Hematopoietic multipotent progenitor cell treated with erythropoietin and hydrocortisone succinate and interleukin-3 and kit ligand, for 4 days (in vitro differentiated cells): ENCODE data around the gene SIGLEC14.
A peak's percentile ranks its signal among the peaks of the same experiment; 100 is the strongest.

ENCODE experiments used
- DNase-seq: peaks from one replicate; pipeline ENCODE4 v3.0.0-alpha.2; 2015

The SIGLEC14 gene, protein sequence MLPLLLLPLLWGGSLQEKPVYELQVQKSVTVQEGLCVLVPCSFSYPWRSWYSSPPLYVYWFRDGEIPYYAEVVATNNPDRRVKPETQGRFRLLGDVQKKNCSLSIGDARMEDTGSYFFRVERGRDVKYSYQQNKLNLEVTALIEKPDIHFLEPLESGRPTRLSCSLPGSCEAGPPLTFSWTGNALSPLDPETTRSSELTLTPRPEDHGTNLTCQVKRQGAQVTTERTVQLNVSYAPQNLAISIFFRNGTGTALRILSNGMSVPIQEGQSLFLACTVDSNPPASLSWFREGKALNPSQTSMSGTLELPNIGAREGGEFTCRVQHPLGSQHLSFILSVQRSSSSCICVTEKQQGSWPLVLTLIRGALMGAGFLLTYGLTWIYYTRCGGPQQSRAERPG

DNA sequence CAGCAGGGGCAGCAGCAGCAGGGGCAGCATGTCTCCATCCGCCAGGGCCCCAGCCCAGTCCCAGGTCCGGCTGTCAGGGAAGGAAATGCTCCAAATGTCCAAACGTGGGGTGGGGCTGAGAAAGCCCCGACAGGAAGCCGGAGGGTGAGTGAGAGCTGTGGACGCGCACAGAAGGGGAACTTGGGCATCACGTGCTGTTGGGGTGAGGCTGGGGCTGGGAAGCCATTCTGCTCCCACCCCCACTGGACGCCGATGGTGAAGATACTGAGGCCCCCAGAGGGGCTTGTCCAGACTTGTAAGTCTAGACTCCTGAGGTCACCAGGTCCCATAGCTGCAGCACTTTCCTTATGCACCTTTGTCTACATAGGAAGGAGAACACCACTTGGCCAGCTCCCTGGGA, at the start of gene SIGLEC14:
Gene SIGLEC14 (minus strand): TSS at position 96 of the 400 bp plus-strand sequence. CDS start 66 bp downstream, at position 30.
- peak; percentile 45 for DNase-seq

GRCh38 chr19:51695702-51696315, 49.2 kb upstream of the SIGLEC14 start:
- DNase-seq, result no peak

GRCh38 chr19:51695088-51695487, 48.5 kb upstream of the SIGLEC14 start:
- DNase-seq, result no peak

- DNase-seq, result no peak
Observed at GRCh38 chr19:51694318-51695085, 47.9 kb upstream of the SIGLEC14 start.

- no peak for DNase-seq
Observed at GRCh38 chr19:51693819-51694218, 47.2 kb upstream of the SIGLEC14 start.

- no peak for DNase-seq
Observed at GRCh38 chr19:51693260-51693659, 46.6 kb upstream of the SIGLEC14 start, which contains the start of gene SPACA6. Gene SPACA6, plus strand, starts transcription at chr19:51693330. Its CDS starts 197 bp downstream, at chr19:51693527.

DNA sequence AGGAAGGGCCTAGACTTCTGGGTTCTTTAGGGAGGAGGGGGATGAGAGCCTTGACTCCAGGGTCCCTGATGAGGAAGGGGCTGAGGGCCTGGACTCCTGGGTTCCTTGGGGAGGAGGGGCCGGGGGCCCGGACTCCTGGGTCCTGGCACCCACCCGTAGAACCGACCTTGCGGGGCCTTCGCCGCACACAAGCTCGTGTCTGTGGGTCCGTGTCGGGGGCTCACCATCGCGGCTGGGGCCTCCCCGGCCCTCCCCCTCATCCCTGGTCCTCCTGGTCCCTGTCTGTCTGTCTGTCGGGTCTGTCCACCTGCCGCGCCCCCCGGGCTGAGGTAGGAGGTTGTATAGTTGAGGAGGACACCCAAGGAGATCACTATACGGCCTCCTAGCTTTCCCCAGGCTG, 45.8 kb upstream of the SIGLEC14 start:
- no peak for DNase-seq

DNA sequence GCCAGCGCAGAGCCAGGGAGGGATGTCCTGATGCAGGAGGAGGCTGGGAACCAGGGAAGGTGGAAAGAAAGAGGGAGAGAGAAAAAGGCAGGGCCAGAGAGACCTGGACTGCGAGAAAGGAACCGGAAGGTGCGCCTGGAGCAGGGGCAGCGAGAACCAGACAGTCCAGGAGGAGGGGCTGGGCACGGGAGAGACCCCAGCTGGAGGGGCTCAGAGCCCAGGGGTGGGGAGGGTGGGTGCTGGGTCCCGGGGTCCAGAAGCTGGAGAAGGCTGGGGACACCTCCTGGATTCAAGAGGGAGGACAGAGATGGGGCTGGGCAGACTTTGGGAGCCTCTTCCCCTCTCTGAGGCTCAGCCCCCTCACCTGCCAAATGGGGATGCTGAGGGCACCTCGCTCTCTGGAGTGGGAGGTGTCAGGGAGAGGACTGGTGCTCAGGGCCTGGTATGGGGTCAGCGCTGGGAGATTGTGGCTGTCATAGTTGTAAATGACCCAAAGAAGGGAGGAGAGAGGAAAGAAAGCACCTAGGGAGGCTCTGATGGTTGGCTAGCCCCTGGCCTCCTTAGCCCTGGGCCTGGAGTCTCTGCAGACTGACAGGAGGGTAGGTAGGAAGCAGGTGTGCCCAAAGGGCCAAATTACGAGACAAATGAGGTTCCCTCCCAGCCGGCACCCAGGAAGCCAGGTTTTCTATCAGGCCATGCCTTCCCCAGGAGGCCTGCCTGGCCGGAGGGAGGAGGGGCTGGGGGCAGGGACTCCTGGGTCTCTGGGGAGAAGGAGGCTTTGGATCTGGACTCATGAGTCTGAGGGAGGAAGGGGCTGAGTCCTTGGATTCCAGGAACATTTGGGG, 45.2 kb upstream of the SIGLEC14 start:
- DNase-seq, result no peak

DNA sequence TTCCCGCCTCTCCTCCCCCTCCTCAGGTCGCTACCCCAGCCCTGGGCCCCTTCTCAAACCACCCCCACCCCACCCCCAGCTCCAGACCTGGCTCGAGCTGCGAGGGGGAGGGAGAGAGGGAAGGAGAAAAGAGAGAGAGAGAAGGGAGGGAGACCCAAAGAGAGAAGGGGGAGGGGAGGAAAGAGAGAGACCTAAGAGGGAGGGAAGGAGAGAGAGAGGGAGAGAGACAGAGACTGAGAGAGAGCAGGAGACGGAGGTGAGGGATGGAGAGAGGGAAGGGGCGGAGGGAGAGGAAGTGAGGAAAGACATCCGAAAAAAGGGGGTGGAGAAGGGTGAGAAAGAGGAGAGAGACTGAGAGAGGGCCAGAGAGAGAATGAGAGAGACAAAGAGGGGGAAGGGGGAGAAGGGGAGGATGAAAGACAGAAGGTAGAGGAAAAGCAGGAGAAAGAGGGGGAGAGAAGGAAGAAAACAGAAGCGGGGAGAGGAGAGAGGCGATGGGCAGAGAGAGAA, 44.5 kb upstream of the SIGLEC14 start:
- DNase-seq, result no peak

- peak; percentile 72 for DNase-seq
Observed at GRCh38 chr19:51690454-51691073, 43.9 kb upstream of the SIGLEC14 start.

DNA sequence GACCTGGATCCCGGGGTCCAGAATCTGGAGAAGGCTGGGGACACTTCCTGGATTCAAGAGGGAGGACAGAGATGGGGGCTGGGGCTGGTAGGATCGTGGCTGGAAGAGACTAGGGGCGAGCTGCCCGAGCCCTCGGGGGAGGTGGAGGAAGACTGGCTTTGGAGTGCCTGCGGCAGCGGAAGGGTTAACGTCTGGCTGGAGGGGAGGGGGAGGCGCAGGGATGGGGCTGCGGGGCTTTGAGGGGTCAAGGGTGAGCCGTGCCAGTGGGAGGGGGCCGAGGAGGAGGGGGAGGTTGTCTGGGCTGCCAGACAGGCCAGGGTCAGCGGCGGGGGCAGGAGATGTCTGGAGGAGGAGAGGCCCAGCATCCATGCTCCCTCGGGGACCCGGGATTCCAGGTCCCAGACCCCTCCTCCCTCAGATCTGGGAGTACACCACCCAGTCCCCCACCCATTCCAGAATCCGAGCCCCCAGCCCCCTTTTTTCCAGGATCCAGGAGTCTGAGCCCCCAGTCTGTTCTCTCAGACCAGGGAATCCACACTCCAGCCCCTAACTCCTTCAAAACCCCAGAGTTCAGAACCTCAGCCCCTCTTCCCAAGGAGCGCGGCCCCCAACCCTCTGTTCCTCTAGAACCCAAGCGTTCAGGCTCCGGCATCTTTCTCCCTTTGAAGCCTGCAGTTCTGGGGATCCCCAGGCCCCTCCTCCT, 43.3 kb upstream of the SIGLEC14 start:
- no peak for DNase-seq

DNA sequence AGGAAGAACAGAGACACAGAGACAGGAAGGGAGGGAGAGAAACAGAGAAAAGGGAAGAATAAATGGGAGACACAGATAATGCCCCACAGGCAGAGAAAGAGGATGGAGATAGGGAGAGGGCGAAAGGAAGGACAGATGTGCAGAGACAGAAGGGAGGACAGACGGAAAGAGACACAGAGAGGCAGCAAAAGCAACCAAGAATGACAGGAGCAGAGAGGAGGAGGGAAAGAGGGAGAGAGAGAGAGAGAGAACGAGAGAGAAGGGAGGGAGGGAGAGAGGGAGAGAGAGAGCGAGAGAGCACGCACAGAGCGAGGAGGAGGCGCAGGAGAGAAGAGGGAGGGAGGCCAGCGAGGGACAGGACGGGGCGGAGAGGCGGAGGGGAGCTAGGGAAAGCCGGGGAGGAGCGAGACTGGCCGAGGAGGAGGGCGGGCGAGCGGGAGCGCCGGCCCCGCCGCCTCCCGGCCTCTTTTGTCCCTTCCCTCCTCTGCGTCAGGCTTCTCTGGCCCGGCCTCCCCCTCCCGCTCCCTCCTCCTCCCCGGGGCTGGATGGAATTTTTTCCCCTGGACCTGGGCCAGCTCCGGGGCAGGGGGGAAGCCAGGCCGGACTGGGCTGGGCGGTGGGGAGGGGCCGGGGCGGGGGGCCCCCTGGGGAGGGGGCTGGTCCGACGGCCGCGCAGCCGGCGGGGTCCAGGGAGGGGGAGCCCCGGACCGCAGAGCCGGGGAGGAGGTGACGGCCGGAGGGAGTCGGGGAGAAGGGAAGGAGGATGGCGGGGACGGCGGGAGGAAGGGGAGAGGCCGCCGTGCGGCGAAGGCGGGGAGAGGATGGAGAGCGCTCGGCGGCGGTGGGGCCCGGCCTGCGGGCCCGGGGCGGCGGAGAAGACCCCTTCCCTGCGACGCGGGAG, 42.3 kb upstream of the SIGLEC14 start:
- DNase-seq, result peak; percentile 56

- DNase-seq, result peak; percentile 25
Observed at GRCh38 chr19:51687791-51688670, 41.4 kb upstream of the SIGLEC14 start.

- no peak for DNase-seq
Observed at GRCh38 chr19:51686171-51686570, 39.5 kb upstream of the SIGLEC14 start.

GRCh38 chr19:51681286-51681941, 34.8 kb upstream of the SIGLEC14 start:
- peak; percentile 66 for DNase-seq

- DNase-seq, result no peak
Observed at GRCh38 chr19:51680474-51680873, 33.8 kb upstream of the SIGLEC14 start.

- DNase-seq, result peak; percentile 61
Observed at GRCh38 chr19:51676566-51677083, 30.0 kb upstream of the SIGLEC14 start.

GRCh38 chr19:51675911-51676565, 29.4 kb upstream of the SIGLEC14 start:
- DNase-seq, result peak; percentile 57
